Measurements from ENCODE around the gene GRB2.

DNA sequence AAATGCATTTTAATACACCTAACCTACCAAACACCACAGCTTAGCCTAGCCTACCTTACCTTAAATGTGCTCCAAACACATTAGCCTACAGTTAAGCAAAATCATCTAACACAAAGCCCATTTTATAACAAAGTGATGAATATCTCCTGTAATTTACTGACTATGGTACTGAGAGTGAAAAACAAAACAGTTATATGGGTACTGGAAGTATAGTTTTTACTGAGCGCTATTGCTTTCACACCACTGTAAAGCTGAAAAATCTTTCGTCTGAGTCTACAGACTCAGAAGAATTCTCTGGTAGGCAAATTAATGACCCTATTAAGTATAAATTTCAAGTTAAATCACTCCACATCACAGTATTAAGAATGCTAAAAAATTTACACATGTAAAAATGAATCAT, 3.5 kb downstream of the GRB2 start:
- TF ChIP-seq BHLHE40 (IDR thresholded peaks at IDR 0.05; ENCODE audit: low read depth, low read length) (no peak), POLR2A (IDR thresholded peaks at IDR 0.05; ENCODE audit: low read length) (no peak), ZFP36 (IDR thresholded peaks at IDR 0.05; ENCODE audit: borderline replicate concordance, partially characterized antibody) (no peak), RARB (CRISPR knock-in tag; IDR thresholded peaks at IDR 0.05) (no peak), ZNF302 (CRISPR knock-in tag; IDR thresholded peaks at IDR 0.05) (no peak), PHF8 (IDR thresholded peaks at IDR 0.05; ENCODE audit: borderline replicate concordance, low read depth) (no peak)
- TF ChIP-seq, protein P1, sequence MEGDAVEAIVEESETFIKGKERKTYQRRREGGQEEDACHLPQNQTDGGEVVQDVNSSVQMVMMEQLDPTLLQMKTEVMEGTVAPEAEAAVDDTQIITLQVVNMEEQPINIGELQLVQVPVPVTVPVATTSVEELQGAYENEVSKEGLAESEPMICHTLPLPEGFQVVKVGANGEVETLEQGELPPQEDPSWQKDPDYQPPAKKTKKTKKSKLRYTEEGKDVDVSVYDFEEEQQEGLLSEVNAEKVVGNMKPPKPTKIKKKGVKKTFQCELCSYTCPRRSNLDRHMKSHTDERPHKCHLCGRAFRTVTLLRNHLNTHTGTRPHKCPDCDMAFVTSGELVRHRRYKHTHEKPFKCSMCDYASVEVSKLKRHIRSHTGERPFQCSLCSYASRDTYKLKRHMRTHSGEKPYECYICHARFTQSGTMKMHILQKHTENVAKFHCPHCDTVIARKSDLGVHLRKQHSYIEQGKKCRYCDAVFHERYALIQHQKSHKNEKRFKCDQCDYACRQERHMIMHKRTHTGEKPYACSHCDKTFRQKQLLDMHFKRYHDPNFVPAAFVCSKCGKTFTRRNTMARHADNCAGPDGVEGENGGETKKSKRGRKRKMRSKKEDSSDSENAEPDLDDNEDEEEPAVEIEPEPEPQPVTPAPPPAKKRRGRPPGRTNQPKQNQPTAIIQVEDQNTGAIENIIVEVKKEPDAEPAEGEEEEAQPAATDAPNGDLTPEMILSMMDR (IDR thresholded peaks at IDR 0.05), result no peak
- TF ChIP-seq, protein P2, sequence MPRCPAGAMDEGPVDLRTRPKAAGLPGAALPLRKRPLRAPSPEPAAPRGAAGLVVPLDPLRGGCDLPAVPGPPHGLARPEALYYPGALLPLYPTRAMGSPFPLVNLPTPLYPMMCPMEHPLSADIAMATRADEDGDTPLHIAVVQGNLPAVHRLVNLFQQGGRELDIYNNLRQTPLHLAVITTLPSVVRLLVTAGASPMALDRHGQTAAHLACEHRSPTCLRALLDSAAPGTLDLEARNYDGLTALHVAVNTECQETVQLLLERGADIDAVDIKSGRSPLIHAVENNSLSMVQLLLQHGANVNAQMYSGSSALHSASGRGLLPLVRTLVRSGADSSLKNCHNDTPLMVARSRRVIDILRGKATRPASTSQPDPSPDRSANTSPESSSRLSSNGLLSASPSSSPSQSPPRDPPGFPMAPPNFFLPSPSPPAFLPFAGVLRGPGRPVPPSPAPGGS (IDR thresholded peaks at IDR 0.05), result no peak
